K562 (cell line): ENCODE results near the gene NTM. TPM values are rescaled to one million over a fixed set of nuclear protein-coding genes. Genes with fewer than 3 reads are reported as not detected.

Experiments used
- ATAC-seq: fragments of 200-7000 bp; cut with Tn5 transposase; 3 replicates; pipeline ENCODE4 v1.9.1; 2020; ENCODE audit warnings: moderate library complexity
- BruUV-seq: library from RNA; stranded (reverse); fragments of 400-500 nt; replicated peaks from 2 replicates; lab custom pipeline; 2021; lab: Mats Ljungman, UMichigan
- CTCF ChIA-PET: fragments of 300-600 bp; formaldehyde crosslinking; extraction: SDS; loops from one replicate; lab custom pipeline; 2021; ENCODE audit warnings: low intra/inter-chr PET ratio; lab: Yijun Ruan, JAX
- POLR2A ChIA-PET: fragments of 300-600, 350-650 bp; sonication (Branson Sonifier 250); formaldehyde crosslinking; extraction: SDS; loops from one replicate; lab custom pipeline; 2021; ENCODE audit warnings: antibody characterized with exemption, inconsistent platforms; lab: Yijun Ruan, JAX
- DNase-seq, 4 experiments: peaks; one replicate each; pipeline versions ENCODE4 v3.0.0 to v3.0.0-alpha.2; 2011 to 2018; ENCODE audit warnings: low spot score in 3 of 4, mixed read lengths in 3 of 4; ENCODE audit errors: extremely low read depth in 1 of 4
- FAIRE-seq: peaks from 2 replicates; lab custom pipeline; 2011; peaks lifted over from hg19 to GRCh38; lab: Jason Lieb, UNC
- H2AFZ ChIP-seq: 2 replicates; pipeline ENCODE4 v1.6.0; 2011; ENCODE audit warnings: low read depth, low read length, control low read depth, inconsistent platforms
- H3K27ac ChIP-seq: fragments of 200-600 bp; 3 replicates; pipeline ENCODE4 v1.8.0; 2011; ENCODE audit warnings: low read depth, mild to moderate bottlenecking, control low read depth, inconsistent platforms, low read length, moderate library complexity, mixed read lengths; ENCODE audit errors: extremely low read depth
- H3K27me3 ChIP-seq, 2 experiments: fragments of 300-600 bp in 1 of 2; 2 replicates in 1 of 2; 3 replicates in 1 of 2; pipeline versions ENCODE4 v1.6.0 to v1.8.0; 2011; ENCODE audit warnings: inconsistent platforms in 2 of 2, low read length in 2 of 2, mild to moderate bottlenecking in 1 of 2, mixed read lengths in 1 of 2, moderate library complexity in 1 of 2; ENCODE audit not compliant: control insufficient read depth in 2 of 2, insufficient read depth in 2 of 2
- H3K36me3 ChIP-seq: fragments of 300-600 bp; 3 replicates; pipeline ENCODE4 v1.8.0; 2011; ENCODE audit warnings: mild to moderate bottlenecking, low read length, inconsistent platforms; ENCODE audit not compliant: control insufficient read depth, insufficient read depth
- H3K4me1 ChIP-seq, 2 experiments: fragments of 200-600 bp in 1 of 2; replicated peaks in 1 of 2; 2 replicates in 1 of 2; 3 replicates in 1 of 2; pipeline versions ENCODE4 v1.5.1 to v1.8.0; 2011; ENCODE audit warnings: inconsistent platforms in 2 of 2, low read length in 2 of 2, mild to moderate bottlenecking in 1 of 2, mixed read lengths in 1 of 2, moderate library complexity in 1 of 2; ENCODE audit not compliant: control insufficient read depth in 2 of 2, insufficient read depth in 2 of 2
- H3K4me2 ChIP-seq: 2 replicates; pipeline ENCODE4 v1.6.1; 2011; ENCODE audit warnings: low read length, control low read depth, inconsistent platforms, mixed read lengths; ENCODE audit not compliant: insufficient read depth
- H3K4me3 ChIP-seq: fragments of 200-600 bp; sonication (generic), shearing (Covaris generic); 2 replicates; pipeline ENCODE4 v1.5.1; 2016; ENCODE audit warnings: control low read depth, inconsistent platforms
- H3K79me2 ChIP-seq: fragments of 200-600 bp; 3 replicates; pipeline ENCODE4 v1.8.0; 2011; ENCODE audit warnings: low read length, inconsistent platforms; ENCODE audit not compliant: control insufficient read depth, insufficient read depth
- H3K9ac ChIP-seq, 2 experiments: 2 replicates each; pipeline versions ENCODE4 v1.6.0 to v1.6.1; 2011; ENCODE audit warnings: low read depth in 2 of 2, low read length in 2 of 2, control low read depth in 1 of 2, inconsistent platforms in 1 of 2, mild to moderate bottlenecking in 1 of 2, mixed read lengths in 1 of 2; ENCODE audit not compliant: insufficient read depth in 1 of 2
- H3K9me1 ChIP-seq: one replicate; pipeline ENCODE4 v1.6.0; 2011; ENCODE audit warnings: inconsistent platforms, mild to moderate bottlenecking, low read length, moderate library complexity; ENCODE audit not compliant: control insufficient read depth, insufficient read depth
- H3K9me3 ChIP-seq: replicated peaks from 2 replicates; pipeline ENCODE4 v1.5.1; 2011; ENCODE audit warnings: low read depth, low read length, inconsistent platforms; ENCODE audit not compliant: control insufficient read depth, insufficient read depth
- H4K20me1 ChIP-seq: replicated peaks from 2 replicates; pipeline ENCODE4 v1.6.1; 2011; ENCODE audit warnings: low read length, inconsistent platforms, mixed read lengths; ENCODE audit not compliant: control insufficient read depth, insufficient read depth
- PHTF2 ChIP-seq: fragments of 250-450 bp; sonication (Bioruptor Pico); IDR thresholded peaks from 2 replicates; pipeline ENCODE4 v1.5.0; 2021; ENCODE audit warnings: mild to moderate bottlenecking
- WGBS: fragments of 100-300 bp; shearing (Covaris generic); methylation state at CpG from one replicate; pipeline ENCODE4 v1.1.6; 2016; ENCODE audit warnings: low coverage, mixed read lengths; ENCODE audit not compliant: insufficient coverage; ENCODE audit errors: missing lambda C conversion rate; 5-methylcytosine and 5-hydroxymethylcytosine counted together
- in situ Hi-C: fragments of 300-500 bp; cut with MboI; formaldehyde crosslinking; loops from 4 replicates; pipeline ENCODE4 v1.15.0; 2018; ENCODE audit warnings: inconsistent platforms, mixed read lengths
- intact Hi-C: fragments of 100-400 bp; cut with micrococcal nuclease; formaldehyde crosslinking; loops from 2 replicates; pipeline ENCODE4 v1.14.2; 2022
- polyA plus RNA-seq, 8 experiments: library from polyadenylated mRNA; depleted of rRNA in 4 of 8; stranded (reverse) in 5 of 8; unstranded in 3 of 8; fragments of >200 nt; fragmentation: Nextera tagmentation in 2 of 8; fragmentation: Illumina TruSeq in 1 of 8; extraction: Ambion mirVana in 2 of 8; extraction: Trizol in 1 of 8; gene quantifications; 2 replicates each; pipeline versions ENCODE4 v1.2.1 to v1.2.3, GENCODE V29; 2011 to 2014; ENCODE audit warnings: inconsistent platforms in 1 of 8, missing spikeins in 1 of 8
- total RNA-seq, 7 experiments: library from RNA; depleted of rRNA in 6 of 7; stranded (reverse); fragments of >200 nt in 6 of 7; fragmentation: Illumina TruSeq in 2 of 7; extraction: Trizol in 2 of 7; gene quantifications; 2 replicates each; pipeline versions ENCODE4 v1.2.1 to v1.2.3, GENCODE V29; 2011 to 2021; ENCODE audit warnings: low replicate concordance in 1 of 7
- TF ChIP-seq, protein P1 (sequence below), 3 experiments: IDR thresholded peaks in 2 of 3; conservative IDR thresholded peaks in 1 of 3; 2 replicates each; pipeline ENCODE4 v1.5.1; 2011 to 2012; ENCODE audit warnings: low read length in 3 of 3, mild to moderate bottlenecking in 3 of 3, control low read depth in 2 of 3, improper control_type of control experiment in 1 of 3, inconsistent platforms in 1 of 3, low read depth in 1 of 3, mixed read lengths in 1 of 3, moderate library complexity in 1 of 3; ENCODE audit not compliant: insufficient read depth in 2 of 3

Gene NTM
- total and polyA plus RNA-seq, 9 of the 15 experiments (the other 6 are each of a cell fraction or from before 2014, with no cell fraction given): not detected

DNA sequence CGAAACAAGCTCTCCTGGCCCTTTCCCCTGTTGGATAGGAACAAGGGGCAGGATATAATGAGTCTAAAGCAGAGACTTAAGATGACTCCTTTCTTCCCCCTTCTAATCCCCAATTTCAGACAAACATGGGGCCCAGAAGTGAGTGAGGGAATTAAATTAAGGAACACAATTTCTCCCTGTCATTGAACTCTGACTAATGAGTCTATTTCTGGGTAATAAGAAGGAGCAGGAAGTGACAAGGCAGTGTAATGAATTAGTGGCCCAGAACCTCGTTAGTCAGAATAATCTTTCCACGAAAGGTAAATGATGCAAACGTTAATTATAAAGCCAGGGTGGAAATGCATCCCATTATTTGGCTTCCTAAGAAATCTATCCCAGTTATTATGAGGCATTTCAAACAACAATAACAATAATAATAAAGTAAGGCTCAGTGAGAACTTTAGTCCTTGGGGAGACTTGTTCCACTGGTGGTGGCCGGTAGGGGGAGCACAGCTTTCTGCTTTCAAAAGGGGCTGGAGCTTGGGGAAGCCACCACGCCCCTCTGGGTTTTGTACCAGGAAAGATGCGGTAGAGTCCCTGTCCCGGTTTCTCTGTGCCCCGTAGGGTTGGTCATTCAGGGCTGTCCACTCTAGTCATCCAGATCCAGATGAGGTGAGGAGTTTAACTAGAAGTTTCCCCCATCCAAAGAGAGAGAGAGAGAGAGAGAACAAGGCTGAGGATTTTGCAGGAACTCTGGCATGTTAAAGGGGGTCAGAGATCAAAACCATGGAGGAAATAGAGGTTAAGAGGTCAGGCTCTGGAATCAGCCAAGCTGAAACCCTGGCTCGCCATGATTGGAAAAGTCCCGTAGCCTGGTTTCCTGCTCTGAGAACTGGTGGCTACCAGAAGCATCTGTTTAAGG lies 298.3 kb downstream of the NTM start:
- intact Hi-C loops (no loop called here), in situ Hi-C loops (loop anchor here (25.0 kb wide), 1 partner anchor 756 kb away; the partner anchor contains the start of gene SNX19)
- H3K9me3 ChIP-seq: no peaks in the 10 kb centered on the region
- TF ChIP-seq, protein P1, sequence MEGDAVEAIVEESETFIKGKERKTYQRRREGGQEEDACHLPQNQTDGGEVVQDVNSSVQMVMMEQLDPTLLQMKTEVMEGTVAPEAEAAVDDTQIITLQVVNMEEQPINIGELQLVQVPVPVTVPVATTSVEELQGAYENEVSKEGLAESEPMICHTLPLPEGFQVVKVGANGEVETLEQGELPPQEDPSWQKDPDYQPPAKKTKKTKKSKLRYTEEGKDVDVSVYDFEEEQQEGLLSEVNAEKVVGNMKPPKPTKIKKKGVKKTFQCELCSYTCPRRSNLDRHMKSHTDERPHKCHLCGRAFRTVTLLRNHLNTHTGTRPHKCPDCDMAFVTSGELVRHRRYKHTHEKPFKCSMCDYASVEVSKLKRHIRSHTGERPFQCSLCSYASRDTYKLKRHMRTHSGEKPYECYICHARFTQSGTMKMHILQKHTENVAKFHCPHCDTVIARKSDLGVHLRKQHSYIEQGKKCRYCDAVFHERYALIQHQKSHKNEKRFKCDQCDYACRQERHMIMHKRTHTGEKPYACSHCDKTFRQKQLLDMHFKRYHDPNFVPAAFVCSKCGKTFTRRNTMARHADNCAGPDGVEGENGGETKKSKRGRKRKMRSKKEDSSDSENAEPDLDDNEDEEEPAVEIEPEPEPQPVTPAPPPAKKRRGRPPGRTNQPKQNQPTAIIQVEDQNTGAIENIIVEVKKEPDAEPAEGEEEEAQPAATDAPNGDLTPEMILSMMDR (IDR thresholded peaks at IDR 0.05 in 2 of 3, conservative IDR thresholded peaks at IDR 0.05 in 1 of 3; ENCODE audit: insufficient read depth in 2 of 3, low read depth in 1 of 3, low read length in 3 of 3): peak; percentile 59 to 68 (median 64)
- TF ChIP-seq PHTF2 (CRISPR knock-in tag): no peak
- no peak overlapping the region for H3K9ac ChIP-seq
- 3% methylated on average over 11 of the region's 11 CpGs for WGBS
- no peaks in the 10 kb centered on the region for H3K36me3 ChIP-seq
- no peak overlapping the region for H3K4me3 ChIP-seq
- no peak overlapping the region for H3K27ac ChIP-seq
- BruUV-seq: no TSS peak
- DNase-seq (peak; percentile 65 to 85 (median 76)), ATAC-seq (peak; percentile 93), FAIRE-seq (peak; percentile 66)
- no peaks in the 10 kb centered on the region for H3K79me2 ChIP-seq
- no peaks in the 10 kb centered on the region for H3K4me1 ChIP-seq
- H3K4me2 ChIP-seq: no peak overlapping the region
- H3K27me3 ChIP-seq: no peaks in the 10 kb centered on the region
- ChIA-PET CTCF (no interaction called here), POLR2A (no interaction called here)
- no peak overlapping the region for H2AFZ ChIP-seq
- H3K9me1 ChIP-seq: no peaks in the 10 kb centered on the region
- no peaks in the 10 kb centered on the region for H4K20me1 ChIP-seq
